ENCODE measurements around the gene ADCY5. TPM values are rescaled to one million over a fixed set of nuclear protein-coding genes. Genes with fewer than 3 reads are reported as not detected.

Gene ADCY5
- total and polyA plus RNA-seq, 4 donors, result 0.74 to 6.6 (median 2.9) TPM

DNA sequence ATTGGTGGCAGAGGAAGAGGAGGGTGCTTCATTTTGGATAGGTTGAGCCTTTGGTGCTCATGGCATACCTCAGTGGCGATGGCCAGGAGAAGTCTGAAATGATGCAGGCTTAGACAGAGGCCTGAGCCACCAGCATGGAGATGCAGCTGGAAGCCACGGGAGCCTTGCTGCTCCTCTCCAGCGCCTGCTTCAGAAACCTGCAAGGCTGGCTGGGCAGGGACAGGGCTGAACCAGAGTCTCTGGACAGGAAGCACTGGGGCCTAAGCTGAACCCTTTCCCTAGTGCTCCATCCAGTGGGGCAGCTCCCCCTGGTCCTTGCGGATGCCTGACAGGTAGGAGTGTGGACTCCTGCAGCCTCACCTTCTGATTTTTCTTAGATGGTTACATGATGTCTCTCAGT lies 36.7 kb upstream of the ADCY5 start:
- DNase-seq (ENCODE audit: low spot score), result no peak
- H3K9ac ChIP-seq (ENCODE audit: low read depth in 1 of 2, low read length in 2 of 2), result no peak overlapping the region
- H3K36me3 ChIP-seq (ENCODE audit: control insufficient read depth in 4 of 4, insufficient read depth in 3 of 4, low read depth in 1 of 4, low read length in 3 of 4), result peaks cover 0 to 3% (median 2%) of the 10 kb centered on the region in 4 donors
- H3K4me3 ChIP-seq (ENCODE audit: low read depth in 1 of 3, low read length in 3 of 3), result no peak overlapping the region
- no peaks in the 10 kb centered on the region for H3K27me3 ChIP-seq (ENCODE audit: control insufficient read depth in 4 of 4, insufficient read depth in 4 of 4, low read length in 3 of 4)
- no peaks in the 10 kb centered on the region for H3K4me1 ChIP-seq (ENCODE audit: control insufficient read depth in 4 of 4, insufficient read depth in 4 of 4, low read length in 3 of 4)
- 93% methylated on average over 4 of the region's 4 CpGs for WGBS
- TF ChIP-seq HNF4G (IDR thresholded peaks at IDR 0.05), result no peak
- TF ChIP-seq, protein P1, sequence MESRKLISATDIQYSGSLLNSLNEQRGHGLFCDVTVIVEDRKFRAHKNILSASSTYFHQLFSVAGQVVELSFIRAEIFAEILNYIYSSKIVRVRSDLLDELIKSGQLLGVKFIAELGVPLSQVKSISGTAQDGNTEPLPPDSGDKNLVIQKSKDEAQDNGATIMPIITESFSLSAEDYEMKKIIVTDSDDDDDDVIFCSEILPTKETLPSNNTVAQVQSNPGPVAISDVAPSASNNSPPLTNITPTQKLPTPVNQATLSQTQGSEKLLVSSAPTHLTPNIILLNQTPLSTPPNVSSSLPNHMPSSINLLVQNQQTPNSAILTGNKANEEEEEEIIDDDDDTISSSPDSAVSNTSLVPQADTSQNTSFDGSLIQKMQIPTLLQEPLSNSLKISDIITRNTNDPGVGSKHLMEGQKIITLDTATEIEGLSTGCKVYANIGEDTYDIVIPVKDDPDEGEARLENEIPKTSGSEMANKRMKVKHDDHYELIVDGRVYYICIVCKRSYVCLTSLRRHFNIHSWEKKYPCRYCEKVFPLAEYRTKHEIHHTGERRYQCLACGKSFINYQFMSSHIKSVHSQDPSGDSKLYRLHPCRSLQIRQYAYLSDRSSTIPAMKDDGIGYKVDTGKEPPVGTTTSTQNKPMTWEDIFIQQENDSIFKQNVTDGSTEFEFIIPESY (IDR thresholded peaks at IDR 0.05), result no peak
- no peak for TF ChIP-seq TAF1 (conservative IDR thresholded peaks at IDR 0.05)
- TF ChIP-seq GABPA (IDR thresholded peaks at IDR 0.05 in 1 of 2, conservative IDR thresholded peaks at IDR 0.05 in 1 of 2), result no peak
- TF ChIP-seq HNF4A (conservative IDR thresholded peaks at IDR 0.05), result no peak
- TF ChIP-seq, protein P2, sequence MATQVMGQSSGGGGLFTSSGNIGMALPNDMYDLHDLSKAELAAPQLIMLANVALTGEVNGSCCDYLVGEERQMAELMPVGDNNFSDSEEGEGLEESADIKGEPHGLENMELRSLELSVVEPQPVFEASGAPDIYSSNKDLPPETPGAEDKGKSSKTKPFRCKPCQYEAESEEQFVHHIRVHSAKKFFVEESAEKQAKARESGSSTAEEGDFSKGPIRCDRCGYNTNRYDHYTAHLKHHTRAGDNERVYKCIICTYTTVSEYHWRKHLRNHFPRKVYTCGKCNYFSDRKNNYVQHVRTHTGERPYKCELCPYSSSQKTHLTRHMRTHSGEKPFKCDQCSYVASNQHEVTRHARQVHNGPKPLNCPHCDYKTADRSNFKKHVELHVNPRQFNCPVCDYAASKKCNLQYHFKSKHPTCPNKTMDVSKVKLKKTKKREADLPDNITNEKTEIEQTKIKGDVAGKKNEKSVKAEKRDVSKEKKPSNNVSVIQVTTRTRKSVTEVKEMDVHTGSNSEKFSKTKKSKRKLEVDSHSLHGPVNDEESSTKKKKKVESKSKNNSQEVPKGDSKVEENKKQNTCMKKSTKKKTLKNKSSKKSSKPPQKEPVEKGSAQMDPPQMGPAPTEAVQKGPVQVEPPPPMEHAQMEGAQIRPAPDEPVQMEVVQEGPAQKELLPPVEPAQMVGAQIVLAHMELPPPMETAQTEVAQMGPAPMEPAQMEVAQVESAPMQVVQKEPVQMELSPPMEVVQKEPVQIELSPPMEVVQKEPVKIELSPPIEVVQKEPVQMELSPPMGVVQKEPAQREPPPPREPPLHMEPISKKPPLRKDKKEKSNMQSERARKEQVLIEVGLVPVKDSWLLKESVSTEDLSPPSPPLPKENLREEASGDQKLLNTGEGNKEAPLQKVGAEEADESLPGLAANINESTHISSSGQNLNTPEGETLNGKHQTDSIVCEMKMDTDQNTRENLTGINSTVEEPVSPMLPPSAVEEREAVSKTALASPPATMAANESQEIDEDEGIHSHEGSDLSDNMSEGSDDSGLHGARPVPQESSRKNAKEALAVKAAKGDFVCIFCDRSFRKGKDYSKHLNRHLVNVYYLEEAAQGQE (IDR thresholded peaks at IDR 0.05), result no peak
- TF ChIP-seq JUND (IDR thresholded peaks at IDR 0.05), result no peak
- TF ChIP-seq RXRA (IDR thresholded peaks at IDR 0.05), result no peak
- TF ChIP-seq YY1 (IDR thresholded peaks at IDR 0.05), result no peak
- TF ChIP-seq NR2F2 (IDR thresholded peaks at IDR 0.05), result no peak
- TF ChIP-seq, protein P3, sequence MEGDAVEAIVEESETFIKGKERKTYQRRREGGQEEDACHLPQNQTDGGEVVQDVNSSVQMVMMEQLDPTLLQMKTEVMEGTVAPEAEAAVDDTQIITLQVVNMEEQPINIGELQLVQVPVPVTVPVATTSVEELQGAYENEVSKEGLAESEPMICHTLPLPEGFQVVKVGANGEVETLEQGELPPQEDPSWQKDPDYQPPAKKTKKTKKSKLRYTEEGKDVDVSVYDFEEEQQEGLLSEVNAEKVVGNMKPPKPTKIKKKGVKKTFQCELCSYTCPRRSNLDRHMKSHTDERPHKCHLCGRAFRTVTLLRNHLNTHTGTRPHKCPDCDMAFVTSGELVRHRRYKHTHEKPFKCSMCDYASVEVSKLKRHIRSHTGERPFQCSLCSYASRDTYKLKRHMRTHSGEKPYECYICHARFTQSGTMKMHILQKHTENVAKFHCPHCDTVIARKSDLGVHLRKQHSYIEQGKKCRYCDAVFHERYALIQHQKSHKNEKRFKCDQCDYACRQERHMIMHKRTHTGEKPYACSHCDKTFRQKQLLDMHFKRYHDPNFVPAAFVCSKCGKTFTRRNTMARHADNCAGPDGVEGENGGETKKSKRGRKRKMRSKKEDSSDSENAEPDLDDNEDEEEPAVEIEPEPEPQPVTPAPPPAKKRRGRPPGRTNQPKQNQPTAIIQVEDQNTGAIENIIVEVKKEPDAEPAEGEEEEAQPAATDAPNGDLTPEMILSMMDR (IDR thresholded peaks at IDR 0.05; ENCODE audit: low read depth, low read length, missing input control), result no peak
- no peak for TF ChIP-seq SP1 (IDR thresholded peaks at IDR 0.05)
- TF ChIP-seq RAD21 (IDR thresholded peaks at IDR 0.05), result no peak
- TF ChIP-seq, protein P4, sequence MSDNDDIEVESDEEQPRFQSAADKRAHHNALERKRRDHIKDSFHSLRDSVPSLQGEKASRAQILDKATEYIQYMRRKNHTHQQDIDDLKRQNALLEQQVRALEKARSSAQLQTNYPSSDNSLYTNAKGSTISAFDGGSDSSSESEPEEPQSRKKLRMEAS (IDR thresholded peaks at IDR 0.05), result no peak
- no peak for TF ChIP-seq FOXA1 (IDR thresholded peaks at IDR 0.05)
- TF ChIP-seq, protein P5, sequence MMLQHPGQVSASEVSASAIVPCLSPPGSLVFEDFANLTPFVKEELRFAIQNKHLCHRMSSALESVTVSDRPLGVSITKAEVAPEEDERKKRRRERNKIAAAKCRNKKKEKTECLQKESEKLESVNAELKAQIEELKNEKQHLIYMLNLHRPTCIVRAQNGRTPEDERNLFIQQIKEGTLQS (IDR thresholded peaks at IDR 0.05), result no peak
- no peaks in the 10 kb centered on the region for H3K9me3 ChIP-seq (ENCODE audit: control insufficient read depth in 4 of 4, low read length in 3 of 4)
- H3K27ac ChIP-seq (ENCODE audit: low read depth in 1 of 2, low read length in 2 of 2), result no peak overlapping the region

DNA sequence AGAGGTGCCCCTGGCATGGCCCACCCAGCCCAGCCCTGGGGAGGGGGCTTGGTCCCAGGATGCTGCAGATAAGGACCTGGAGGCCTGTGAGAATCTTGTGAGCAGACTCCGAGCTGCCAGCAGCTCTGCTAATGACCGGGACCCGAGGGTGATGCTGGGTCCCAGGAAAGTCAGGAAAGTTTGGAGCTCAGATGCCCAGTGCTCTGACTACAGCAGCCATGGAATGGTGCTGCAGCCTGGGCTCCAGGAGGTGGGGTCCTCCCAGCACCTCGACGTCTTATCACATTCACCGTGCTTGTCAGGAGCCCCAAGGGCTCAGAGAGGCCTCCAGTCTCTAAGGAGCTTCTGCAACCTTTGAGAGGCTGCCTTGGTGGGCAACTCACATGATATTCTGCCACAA lies 34.3 kb upstream of the ADCY5 start:
- Histone ChIP-seq H3K27ac (ENCODE audit: low read depth in 1 of 2, low read length in 2 of 2) (no peak overlapping the region), H3K4me1 (ENCODE audit: control insufficient read depth in 4 of 4, insufficient read depth in 4 of 4, low read length in 3 of 4) (no peaks in the 10 kb centered on the region), H3K9ac (ENCODE audit: low read depth in 1 of 2, low read length in 2 of 2) (no peak overlapping the region), H3K36me3 (ENCODE audit: control insufficient read depth in 4 of 4, insufficient read depth in 3 of 4, low read depth in 1 of 4, low read length in 3 of 4) (no peaks in the 10 kb centered on the region), H3K4me3 (ENCODE audit: low read depth in 1 of 3, low read length in 3 of 3) (no peak overlapping the region), H3K9me3 (ENCODE audit: control insufficient read depth in 4 of 4, low read length in 3 of 4) (no peaks in the 10 kb centered on the region), H3K27me3 (ENCODE audit: control insufficient read depth in 4 of 4, insufficient read depth in 4 of 4, low read length in 3 of 4) (no peaks in the 10 kb centered on the region)
- no peak for DNase-seq (ENCODE audit: low spot score)
- 90% methylated on average over 6 of the region's 6 CpGs for WGBS
- TF ChIP-seq YY1 (IDR thresholded peaks at IDR 0.05) (no peak), SP1 (IDR thresholded peaks at IDR 0.05) (no peak), JUND (IDR thresholded peaks at IDR 0.05) (no peak), RXRA (IDR thresholded peaks at IDR 0.05) (no peak), FOXA1 (IDR thresholded peaks at IDR 0.05) (no peak), NR2F2 (IDR thresholded peaks at IDR 0.05) (no peak), HNF4A (conservative IDR thresholded peaks at IDR 0.05) (no peak), GABPA (IDR thresholded peaks at IDR 0.05 in 1 of 2, conservative IDR thresholded peaks at IDR 0.05 in 1 of 2) (no peak), TAF1 (conservative IDR thresholded peaks at IDR 0.05) (no peak), FOXA2 (IDR thresholded peaks at IDR 0.05) (no peak), RAD21 (IDR thresholded peaks at IDR 0.05) (no peak)
- TF ChIP-seq, protein P2 (IDR thresholded peaks at IDR 0.05), result no peak
- TF ChIP-seq, protein P3 (IDR thresholded peaks at IDR 0.05; ENCODE audit: low read depth, low read length, missing input control), result no peak

Measured in liver (tissue), 9 donors.